ENCODE data around the gene SLC16A2.

GRCh38 chrX:74498924-74499323 lies 77.6 kb downstream of the SLC16A2 start:
- no peak for TF ChIP-seq FOXA1 (IDR thresholded peaks at IDR 0.05)
- no peak for TF ChIP-seq SUZ12 (IDR thresholded peaks at IDR 0.05)
- TF ChIP-seq CTBP1 (IDR thresholded peaks at IDR 0.05; ENCODE audit: borderline replicate concordance), result no peak
- TF ChIP-seq FOXM1 (IDR thresholded peaks at IDR 0.05; ENCODE audit: borderline replicate concordance), result no peak
- TF ChIP-seq SP1 (IDR thresholded peaks at IDR 0.05), result no peak
- no peak for TF ChIP-seq ZNF384 (IDR thresholded peaks at IDR 0.05)

Data from HEK293T (cell line).